ENCODE results near the gene IGSF23.
"Not testable (repeated sequence)": the region's sequence is repeated elsewhere in the genome, so short reads cannot be mapped to it uniquely, and the experiment has no call there.

IGSF23 gene

DNA sequence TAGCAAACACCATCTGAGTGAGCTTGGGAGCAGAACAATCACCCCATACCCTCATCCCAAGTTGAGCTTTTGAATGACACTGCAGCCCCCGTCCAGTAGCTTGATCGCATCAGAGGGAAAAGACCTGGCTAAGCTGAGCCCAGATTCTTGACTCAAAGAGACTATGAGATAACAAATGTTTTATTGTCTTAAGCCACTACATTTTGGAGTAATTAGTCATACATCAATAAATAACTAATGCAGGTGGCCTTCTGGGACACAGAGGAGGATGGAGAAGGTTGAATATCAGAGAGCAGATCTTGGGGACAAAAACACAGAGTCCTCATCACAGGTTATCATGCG is 24.6 kb upstream of the IGSF23 start:
- DNase-seq, result no peak

DNA sequence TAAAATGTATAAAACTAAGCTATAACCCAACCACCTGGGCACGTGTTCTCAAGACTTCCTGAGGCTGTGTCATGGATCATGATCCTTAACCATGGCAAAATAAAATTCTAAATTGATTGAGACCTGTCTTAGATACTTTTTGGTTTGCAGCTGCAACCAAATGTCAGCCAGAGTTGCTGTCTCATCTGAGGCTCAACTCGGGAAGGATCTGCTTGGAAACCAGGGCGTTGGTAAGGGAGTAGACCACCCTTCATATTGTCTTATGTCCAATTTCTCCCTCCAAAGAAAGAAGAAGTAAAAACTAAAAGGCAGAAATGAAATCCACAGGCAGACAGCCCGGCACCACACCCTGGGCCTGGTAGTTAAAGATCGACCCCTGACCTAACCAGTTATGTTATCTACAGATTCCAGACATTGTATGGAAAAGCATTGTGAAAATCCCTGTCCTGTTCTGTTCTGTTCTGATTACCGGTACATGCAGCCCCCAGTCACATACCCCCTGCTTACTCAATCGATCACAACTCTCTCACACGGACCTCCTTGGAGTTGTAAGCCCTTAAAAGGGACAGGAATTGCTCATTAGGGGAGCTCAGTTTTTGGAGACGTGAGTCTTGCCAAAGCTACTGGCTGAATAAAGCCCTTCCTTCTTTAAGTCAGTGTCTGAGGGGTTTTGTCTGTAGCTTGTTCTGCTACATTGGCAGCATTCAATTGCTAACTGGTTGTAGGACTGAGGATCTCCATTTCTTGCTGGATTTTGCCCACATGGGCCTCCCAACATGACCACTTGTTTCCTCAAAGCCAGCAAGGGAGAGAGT is 22.9 kb upstream of the IGSF23 start:
- no peak for DNase-seq

DNA sequence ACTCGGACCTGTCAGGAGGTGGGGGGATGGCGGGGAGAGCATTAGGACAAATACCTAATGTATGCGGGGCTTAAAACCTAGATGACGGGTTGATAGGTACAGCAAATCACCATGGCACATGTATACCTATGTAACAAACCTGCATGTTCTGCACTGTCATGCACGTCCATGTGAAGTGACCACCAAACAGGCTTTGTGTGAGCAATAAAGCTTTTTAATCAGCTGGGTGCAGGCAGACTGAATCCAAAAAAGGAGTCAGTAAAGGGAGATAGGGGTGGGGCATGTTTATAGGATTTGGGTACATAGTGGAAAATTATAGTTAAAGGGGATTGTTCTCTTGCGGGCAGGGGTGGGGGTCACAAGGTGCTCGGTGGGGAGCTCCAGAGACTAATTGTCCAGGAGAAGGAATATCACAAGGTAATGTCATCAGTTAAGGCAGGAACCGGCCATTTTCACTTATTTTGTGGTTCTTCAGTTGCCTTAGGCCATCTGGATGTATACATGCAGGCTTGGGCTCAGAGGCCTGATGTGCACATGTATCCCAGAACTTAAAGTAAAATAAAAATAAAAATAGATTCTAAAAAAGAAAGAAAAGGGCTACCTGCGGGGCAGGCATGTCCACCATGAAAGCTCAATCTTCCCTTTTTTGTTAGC is 21.9 kb upstream of the IGSF23 start:
- DNase-seq, result not testable (repeated sequence)

DNA sequence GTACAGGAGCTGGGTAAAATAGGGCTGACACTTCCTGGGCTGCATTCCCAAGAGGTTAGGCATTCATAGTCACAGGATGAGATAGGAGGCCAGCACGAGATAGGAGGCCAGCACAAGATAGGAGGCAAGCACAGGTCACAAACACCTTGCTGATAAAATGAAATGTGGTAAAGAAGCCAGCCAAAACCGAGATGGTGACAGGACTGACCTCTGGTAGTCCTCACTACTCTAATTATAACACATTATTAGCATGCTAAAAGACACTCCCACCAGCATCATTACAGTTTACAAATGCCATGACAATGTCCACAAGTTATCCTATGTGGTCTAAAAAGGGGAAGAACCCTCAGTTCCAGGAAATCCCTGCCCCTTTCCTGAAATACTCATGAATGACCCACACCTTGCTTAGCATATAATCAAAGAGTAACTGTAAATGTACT is 20.9 kb upstream of the IGSF23 start:
- no peak for DNase-seq

DNA sequence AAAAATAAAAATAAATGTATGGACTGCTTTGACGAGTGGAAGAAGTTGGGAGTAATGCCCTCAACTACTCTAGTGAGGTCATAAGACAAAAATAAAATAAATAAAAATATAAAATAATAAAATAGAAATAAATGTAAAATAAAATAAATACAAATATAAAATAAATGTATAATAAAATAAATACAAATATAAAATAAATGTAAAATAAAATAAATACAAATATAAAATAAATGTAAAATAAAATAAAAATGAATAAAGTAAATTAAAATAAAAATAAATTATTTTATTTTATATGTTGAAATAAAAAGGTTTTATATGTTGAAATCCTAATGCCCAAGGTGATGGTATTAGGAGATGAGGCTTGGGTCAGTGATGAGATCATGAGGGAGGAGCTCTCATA is 20.1 kb upstream of the IGSF23 start:
- DNase-seq, result no peak

DNA sequence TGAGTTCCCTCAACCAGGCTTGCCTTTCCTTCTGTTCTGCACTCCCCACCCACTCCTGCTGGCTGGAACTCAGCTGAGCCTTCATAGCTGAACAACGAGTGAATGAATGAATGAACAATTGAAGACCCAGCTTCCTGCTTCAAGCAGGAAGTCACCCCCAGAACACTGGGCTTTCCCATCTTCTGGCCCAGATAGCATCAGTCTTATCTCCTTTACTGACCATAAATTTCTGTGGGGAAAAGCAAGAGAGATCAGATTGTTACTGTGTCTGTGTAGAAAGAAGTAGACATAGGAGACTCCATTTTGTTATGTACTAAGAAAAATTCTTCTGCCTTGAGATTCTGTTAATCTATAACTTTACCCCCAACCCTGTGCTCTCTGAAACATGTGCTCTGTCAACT is 19.5 kb upstream of the IGSF23 start:
- DNase-seq, result not testable (repeated sequence)

DNA sequence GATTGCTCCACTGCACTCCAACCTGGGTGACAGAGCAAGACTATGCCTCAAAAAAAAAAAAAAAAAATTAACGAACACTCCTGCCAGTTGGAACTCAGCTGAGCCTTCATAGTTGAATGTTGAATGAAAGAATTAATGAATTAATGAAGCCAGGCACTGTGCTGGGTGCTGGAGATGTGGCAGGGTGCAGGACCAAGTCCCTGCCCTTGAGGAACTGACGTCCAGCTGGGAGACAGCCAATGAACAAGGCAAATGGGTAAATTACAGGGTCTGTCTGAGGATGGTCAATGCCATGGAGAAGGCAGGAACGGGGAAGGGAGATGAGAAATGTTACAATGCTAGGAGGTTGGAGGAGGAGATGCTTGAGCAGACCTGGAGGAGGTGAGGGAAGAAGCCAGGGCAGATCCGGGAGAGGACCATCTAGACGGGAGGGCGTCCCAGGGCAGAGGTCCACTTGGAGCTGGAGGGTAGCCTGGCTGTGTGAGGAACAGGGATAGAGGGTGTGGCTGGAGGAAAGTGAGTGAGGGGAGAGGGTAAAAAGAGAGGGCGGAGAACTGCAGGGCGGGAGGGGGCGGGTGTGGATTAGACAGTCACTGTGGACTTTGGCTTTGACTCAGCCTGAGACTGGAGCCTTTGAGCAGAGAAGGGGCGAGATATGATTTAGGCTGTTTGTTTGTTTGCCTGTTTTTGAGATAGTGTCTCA is 16.8 kb upstream of the IGSF23 start:
- DNase-seq, result no peak

DNA sequence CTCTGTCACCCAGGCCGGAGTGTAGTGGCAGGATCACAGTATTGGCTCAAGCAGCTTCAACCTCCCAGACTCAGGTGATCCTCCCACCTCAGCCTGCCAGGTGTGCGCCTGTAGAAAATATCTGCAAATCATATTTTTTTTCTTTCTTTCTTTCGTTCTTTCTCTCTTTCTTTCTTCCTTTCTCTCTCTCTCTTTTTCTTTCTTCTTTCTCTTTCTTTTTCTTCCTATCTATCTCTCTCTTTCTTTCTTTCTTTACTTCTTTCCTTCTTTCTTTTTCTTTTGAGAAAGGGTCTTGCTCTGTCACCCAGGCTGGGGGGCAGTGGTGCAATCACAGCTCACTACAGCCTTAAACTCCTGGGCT is 16.3 kb upstream of the IGSF23 start:
- DNase-seq, result no peak

DNA sequence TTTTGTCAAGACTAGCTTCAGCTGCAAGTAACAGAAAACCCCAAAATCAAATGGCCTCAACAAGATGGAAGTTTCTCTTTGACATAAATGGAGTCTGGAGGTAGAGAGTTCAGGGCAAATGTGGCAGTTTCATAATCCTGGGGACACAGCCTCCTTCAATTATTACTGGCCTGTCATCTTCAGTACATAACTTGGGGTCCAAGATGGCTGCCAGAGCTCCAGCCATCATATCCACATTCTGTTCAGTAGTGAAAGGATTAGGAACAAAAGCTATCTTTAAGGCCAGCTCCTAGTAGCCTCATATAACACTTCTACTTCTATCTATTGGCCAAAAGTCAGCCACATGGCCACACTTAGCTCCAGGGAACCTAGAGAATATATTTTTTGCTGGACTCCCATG is 15.0 kb upstream of the IGSF23 start:
- no peak for DNase-seq

DNA sequence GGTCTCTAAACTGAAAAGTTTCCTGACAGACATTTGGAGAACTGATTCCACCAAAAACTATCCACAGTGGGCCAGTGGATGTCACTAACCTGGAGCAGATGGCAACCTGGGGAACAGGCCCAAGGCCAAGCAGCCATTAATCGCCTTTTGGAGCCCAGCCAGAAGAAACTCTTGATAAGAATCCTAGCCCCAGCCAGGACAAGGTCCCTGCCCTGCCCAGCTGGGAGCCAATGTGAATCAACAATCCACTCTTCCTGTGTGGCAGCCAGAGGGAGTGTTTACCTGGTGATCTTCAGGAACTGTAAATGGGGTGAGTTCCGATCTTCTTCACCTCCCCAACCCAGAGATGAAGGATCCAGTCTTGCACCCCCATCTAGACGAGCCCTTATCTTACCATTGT is 14.5 kb upstream of the IGSF23 start:
- no peak for DNase-seq

DNA sequence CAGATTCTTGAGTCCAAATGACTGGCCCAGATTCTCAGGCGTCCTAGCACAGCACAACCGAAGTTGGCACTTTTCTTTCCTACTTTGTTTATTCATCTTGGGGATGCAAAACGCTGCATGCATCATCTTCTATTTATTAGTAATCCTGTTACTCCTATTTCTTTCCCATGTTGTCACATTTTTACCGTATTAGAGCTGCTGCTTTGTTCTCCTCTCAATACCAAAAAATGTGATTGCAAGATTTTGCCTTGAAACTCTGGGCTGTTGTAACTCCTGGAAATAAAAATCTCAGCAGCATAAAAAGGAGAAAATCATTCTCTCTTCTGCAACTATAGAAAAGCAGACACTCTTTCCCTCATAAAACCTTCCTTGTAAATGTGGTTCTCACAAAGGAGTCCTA is 12.9 kb upstream of the IGSF23 start:
- DNase-seq, result no peak

DNA sequence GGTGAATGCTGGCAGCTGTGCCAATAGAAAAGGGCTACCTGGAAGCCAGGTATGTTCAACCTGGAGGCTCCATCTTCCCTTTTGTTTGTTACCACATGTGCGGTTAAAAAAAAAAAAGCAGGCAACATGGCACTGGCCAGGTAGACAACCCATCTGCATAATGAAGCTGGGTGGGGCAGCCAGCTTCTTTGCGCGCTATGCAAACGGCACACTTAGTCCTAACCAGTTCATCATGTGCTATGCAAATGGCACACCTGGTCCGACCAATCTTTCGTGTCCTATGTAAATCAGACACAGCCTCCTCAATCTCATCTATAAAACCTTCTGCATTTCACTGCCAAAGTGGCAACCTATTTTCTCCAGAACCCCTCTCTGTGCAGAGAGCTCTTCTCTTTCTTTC is 11.3 kb upstream of the IGSF23 start:
- no peak for DNase-seq

DNA sequence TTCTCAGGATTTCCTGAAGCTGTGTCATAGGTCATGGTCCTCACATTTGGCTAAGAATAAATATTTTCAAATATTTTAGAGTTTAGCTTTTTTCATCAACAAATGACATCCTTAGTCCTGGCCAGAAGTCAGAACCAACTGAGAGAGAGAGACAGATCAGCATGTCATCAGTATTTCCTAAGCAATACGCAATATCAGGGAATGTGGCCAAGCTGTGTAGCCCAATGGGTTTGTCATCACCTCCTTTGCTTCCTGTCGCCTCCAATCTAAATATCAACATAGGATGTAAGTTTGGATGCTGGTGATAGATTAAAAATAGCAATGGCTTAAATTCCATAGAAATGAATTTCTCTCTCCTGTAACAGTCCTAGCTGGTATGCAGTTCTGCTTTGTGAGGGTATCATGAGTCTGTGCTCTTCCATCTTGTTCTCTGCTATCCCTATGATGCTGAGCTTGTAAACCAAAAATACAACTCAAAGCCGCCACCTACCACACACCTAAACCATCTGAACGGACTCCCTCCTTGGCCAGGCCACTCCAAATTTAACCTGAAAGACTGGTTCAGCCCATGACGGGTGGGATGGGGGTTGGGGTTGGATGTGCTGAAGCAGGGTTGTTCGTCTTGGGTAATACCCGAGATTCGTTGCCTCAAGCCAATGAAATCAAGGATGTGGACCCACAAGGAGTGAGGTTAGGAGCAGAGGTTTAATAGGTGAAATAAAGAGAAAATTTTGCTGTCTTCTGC is 10.0 kb upstream of the IGSF23 start:
- no peak for DNase-seq

DNA sequence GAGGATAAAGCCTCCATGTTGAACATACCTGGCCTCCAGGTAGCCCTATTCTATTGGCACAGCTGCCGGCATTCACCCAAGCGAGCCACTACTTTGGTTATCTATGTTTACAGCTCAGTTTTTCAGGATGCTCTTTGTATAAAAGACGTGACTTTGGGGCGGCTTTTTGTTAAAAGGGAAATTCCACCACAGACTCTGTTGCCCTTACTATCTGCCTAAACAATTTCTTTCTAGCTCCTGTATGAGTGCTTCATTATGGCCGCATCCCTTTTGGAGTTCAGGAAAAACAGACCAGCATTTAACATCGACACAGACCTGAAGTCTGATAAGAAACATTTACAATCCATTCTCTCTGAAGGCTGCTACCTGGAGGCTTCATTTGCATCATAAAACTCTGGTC is 9.1 kb upstream of the IGSF23 start:
- no peak for DNase-seq

DNA sequence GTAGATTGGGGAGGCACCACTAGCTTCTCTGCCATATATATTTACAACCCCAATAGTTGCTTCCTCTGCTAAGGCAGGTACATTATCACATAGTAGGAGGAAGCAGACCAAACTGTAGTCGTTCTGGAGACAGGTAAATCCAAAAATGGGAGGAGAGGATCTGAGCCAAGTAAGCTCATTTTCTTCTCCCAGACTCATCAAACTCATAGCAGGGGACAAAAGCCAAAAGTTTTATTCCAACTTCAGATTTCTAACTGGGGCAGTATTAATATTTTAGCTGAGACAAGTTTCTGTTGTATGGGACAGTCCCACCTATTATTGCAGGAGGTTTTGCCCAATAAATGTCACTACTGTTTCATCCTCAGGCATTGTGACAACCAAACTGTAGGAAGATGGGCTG is 7.8 kb upstream of the IGSF23 start:
- no peak for DNase-seq

DNA sequence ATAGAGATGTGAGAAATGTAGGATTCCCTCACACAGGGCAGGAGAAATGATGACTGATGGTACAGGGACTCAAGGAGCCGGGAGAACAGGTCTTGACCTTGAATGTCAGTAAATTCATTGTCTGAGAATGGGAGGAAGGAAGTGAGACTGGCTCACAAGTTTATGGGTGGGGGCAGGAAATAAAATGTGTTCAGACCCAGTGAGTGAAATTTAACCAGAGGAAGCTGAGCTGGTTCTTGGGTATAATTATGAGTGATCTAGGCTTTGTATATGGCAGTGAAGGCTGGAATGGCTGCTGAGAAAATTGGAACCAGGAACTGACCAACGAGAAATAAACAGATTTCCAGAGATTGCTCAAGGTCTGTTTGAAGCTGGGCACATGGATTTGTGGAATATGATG is 6.3 kb upstream of the IGSF23 start:
- no peak for DNase-seq

DNA sequence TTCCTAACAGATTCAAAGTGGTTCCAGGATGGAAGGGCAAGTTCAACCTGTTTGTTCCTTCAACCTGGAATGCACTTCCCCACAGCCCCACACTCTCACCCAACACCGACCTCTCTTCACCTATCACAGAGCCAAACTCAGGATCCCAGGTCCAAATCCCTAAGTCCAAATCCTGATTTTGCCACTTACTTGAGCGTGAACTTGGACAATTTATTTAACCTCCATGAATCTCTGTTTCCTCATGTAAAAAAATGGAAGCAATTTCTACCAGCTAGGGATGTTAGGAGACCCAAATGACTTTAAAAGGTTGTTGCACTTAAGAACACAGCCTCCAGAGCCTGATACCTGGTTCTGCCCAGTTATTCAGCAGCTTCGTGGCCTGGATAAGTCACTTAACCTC is 5.4 kb upstream of the IGSF23 start:
- DNase-seq, result no peak

DNA sequence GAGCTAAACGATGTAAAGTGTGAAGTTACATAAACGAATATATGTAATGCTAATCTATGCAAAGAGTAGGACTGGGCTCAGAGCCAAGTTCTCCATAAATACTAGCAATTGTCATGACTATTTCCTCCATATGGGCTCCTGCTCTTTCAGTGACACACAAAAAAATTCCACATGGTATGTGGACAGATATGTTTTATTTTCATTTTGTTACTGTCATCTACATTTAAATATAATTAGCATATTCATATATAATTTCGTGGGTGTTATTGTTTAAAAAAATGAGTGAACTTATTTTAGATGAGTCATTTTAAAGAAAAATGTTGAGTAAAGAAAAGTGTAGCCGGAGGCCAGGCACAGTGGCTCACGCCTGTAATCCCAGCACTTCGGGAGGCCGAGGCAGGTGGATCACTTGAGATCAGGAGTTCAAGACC is 5.0 kb upstream of the IGSF23 start:
- no peak for DNase-seq

DNA sequence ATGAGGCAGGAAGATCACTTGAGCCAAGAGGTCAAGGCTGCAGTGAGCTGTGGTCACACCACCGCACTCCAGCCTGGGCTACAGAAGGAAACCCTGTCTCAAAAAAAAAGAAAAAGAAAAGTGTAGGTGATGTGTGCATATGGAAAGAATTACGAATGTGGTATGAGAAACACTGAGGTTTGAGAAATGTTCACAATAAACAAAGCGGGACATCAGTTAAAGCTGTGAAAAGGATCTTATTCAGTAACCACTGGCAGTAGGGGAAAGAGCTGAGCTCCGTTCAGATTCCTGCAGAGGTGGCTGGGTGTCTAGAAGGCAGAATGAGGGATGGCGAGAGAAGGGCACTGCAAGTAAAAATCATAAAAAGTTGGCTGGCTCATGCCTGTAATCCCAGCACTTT is 4.1 kb upstream of the IGSF23 start:
- DNase-seq, result no peak

DNA sequence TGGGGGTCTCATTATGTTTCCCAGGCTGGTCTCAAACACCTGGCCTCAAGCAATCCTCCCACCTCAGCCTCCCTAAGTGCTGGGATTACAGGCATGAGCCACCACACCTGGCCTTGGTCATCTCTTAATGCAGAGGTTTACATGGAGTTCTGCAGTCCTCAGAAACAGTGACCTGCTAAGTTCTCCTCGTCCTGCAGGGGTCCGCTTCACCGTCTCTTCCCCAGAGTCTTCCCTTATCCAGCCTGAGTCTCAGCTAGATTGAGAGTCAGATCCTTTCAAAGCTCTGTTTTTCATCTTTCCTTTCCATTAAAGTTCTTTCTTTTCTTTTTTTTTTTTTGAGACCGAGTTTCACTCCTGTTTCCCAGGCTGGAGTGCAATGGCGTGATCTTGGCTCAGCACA is 2.9 kb upstream of the IGSF23 start:
- DNase-seq, result not testable (repeated sequence)

DNA sequence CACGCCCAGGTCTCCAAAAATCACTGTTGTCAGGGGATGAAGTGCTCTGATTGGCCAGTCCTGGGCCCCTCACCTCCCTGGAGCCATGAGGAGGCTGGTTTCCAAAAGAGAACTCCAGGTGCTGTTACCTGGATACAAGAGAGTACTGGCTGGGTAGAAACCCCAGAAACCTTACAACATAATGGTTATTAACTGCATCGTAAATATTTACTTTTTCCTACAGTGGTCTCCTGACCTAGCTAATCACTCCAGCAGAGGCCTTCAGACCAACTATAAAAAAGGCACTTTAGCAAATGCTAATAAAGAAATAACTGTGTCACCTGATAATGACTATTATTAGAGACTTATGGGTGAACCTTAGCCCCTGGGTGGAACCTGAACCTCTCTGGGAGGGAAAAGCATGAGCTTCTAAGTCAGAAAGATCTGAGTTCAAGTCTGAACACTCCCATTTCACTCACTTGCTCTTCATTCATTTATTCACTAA is 1.5 kb upstream of the IGSF23 start:
- no peak for DNase-seq

DNA sequence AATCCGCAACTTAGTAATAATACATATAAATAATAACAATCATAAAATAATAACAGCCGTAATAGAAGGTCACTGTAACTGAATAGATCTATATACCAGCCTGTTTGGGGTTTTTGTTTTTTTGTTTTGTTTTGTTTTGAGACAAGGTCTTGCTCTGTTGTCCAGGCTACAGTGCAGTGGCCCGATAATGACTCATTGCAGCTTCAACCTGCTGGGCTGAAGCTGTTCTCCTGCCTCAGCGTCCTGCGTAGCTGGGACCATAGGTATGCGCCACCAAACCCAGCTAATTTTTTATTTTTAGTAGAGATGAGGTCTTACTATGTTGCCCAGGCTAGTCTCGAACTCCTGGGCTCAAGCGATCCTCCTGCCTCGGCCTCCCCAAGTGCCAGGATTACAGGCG is 950 bp downstream of the IGSF23 start:
- no peak for DNase-seq

DNA sequence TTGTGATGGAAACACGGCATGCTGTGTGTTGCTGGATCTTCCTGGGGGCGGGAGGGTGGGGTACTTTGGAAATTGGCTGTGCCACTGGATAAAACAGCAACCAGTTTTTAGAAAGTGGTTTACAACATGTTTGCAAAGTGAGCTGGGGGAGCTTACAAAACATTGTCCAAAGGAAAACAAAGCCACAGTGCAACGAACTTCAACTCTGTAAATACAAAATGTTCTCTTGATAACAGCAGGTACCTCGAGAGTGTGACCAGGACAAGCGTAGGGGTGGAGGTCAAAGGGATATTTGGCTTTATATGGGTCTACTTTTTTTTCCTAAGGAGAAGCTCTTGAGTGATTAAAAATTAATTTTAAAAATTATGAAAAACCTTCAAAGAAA is 2.5 kb downstream of the IGSF23 start:
- no peak for DNase-seq

All from effector CD8-positive, alpha-beta T cell (primary cell).